H1 (cell line): ENCODE results near the gene CAPN15. TPM values are rescaled to one million over a fixed set of nuclear protein-coding genes. Genes with fewer than 3 reads are reported as not detected.

Experiments
- CTCF ChIA-PET: fragments of 300-600 bp; sonication (Branson Sonifier 250); formaldehyde crosslinking; loops from one replicate; lab custom pipeline; 2021; ENCODE audit not compliant: partially characterized antibody; lab: Charles Lee
- POLR2A ChIA-PET: fragments of 300-600 bp; sonication (Branson Sonifier 250); formaldehyde crosslinking; loops from one replicate; lab custom pipeline; 2021; ENCODE audit warnings: inconsistent platforms; ENCODE audit not compliant: partially characterized antibody; lab: Charles Lee
- DNase-seq, 2 experiments: peaks; one replicate each; pipeline versions ENCODE4 v3.0.0 to v3.0.0-alpha.2; 2010 to 2022; ENCODE audit warnings: low spot score in 2 of 2, low read depth in 1 of 2, mixed read lengths in 1 of 2
- FAIRE-seq: peaks from 2 replicates; lab custom pipeline; 2011; peaks lifted over from hg19 to GRCh38; lab: Jason Lieb, UNC
- H2AFZ ChIP-seq: 2 replicates; pipeline ENCODE4 v1.8.1; 2012; ENCODE audit warnings: low read length, inconsistent platforms
- H2AK5ac ChIP-seq: 2 replicates; pipeline ENCODE4 v1.6.1; 2013; ENCODE audit warnings: low read depth, low read length
- H2BK120ac ChIP-seq: replicated peaks from 2 replicates; pipeline ENCODE3; 2013; ENCODE audit warnings: low read depth, low read length, inconsistent platforms
- H2BK12ac ChIP-seq: 2 replicates; pipeline ENCODE4 v1.6.1; 2013; ENCODE audit warnings: low read depth, low read length
- H2BK15ac ChIP-seq: 2 replicates; pipeline ENCODE4 v1.6.1; 2013; ENCODE audit warnings: low read length
- H2BK20ac ChIP-seq: 2 replicates; pipeline ENCODE4 v1.6.1; 2013; ENCODE audit warnings: low read length
- H2BK5ac ChIP-seq: 2 replicates; pipeline ENCODE4 v1.6.1; 2013; ENCODE audit warnings: low read depth, low read length
- H3K14ac ChIP-seq: 2 replicates; pipeline ENCODE4 v1.6.1; 2013; ENCODE audit warnings: inconsistent platforms; ENCODE audit not compliant: insufficient read length
- H3K18ac ChIP-seq: 2 replicates; pipeline ENCODE4 v1.6.1; 2013; ENCODE audit warnings: low read length; ENCODE audit errors: extremely low read depth
- H3K23ac ChIP-seq: 2 replicates; pipeline ENCODE4 v1.6.1; 2013; ENCODE audit warnings: inconsistent platforms; ENCODE audit not compliant: insufficient read length
- H3K23me2 ChIP-seq: 2 replicates; pipeline ENCODE4 v1.6.1; 2013; ENCODE audit warnings: low read depth, low read length
- H3K27ac ChIP-seq: 2 replicates; pipeline ENCODE4 v1.6.1; 2011; ENCODE audit warnings: low read depth, low read length, inconsistent platforms
- H3K27me3 ChIP-seq, 4 experiments: replicated peaks in 1 of 4; 1 replicate in 1 of 4; 2 replicates in 3 of 4; pipeline versions ENCODE4 v1.6.1 to v1.8.1; 2011 to 2013; ENCODE audit warnings: low read length in 3 of 4, mild to moderate bottlenecking in 3 of 4, inconsistent platforms in 2 of 4, mixed read lengths in 2 of 4, moderate library complexity in 1 of 4; ENCODE audit not compliant: control insufficient read depth in 3 of 4, insufficient read depth in 3 of 4; ENCODE audit errors: extremely low read depth in 1 of 4
- H3K36me3 ChIP-seq, 4 experiments: 2 replicates each; pipeline versions ENCODE4 v1.6.1 to v1.8.1; 2011 to 2013; ENCODE audit warnings: mild to moderate bottlenecking in 4 of 4, low read length in 3 of 4, moderate library complexity in 2 of 4, control low read depth in 1 of 4, inconsistent platforms in 1 of 4; ENCODE audit not compliant: insufficient read depth in 4 of 4, control insufficient read depth in 2 of 4
- H3K4ac ChIP-seq: replicated peaks from 2 replicates; pipeline ENCODE3; 2013; ENCODE audit warnings: low read length, low read depth, mixed read lengths, inconsistent platforms; ENCODE audit not compliant: insufficient read length
- H3K4me1 ChIP-seq, 4 experiments: replicated peaks in 1 of 4; 1 replicate in 1 of 4; 2 replicates in 3 of 4; pipeline versions ENCODE4 v1.6.1 to v1.8.1; 2011 to 2013; ENCODE audit warnings: low read length in 3 of 4, inconsistent platforms in 2 of 4, mixed read lengths in 1 of 4; ENCODE audit not compliant: insufficient read depth in 4 of 4, control insufficient read depth in 3 of 4
- H3K4me2 ChIP-seq, 2 experiments: 2 replicates each; pipeline versions ENCODE4 v1.6.1 to v1.8.1; 2011 to 2013; ENCODE audit warnings: low read depth in 2 of 2, low read length in 2 of 2, control low read depth in 1 of 2, inconsistent platforms in 1 of 2, mild to moderate bottlenecking in 1 of 2; ENCODE audit not compliant: insufficient read depth in 1 of 2
- H3K4me3 ChIP-seq, 4 experiments: fragments of 200-600, 300-600 bp in 1 of 4; sonication (generic), shearing (Covaris generic), sonication (Bioruptor Twin) in 1 of 4; 2 replicates each; pipeline versions ENCODE4 v1.5.1 to v1.8.1; 2011 to 2016; ENCODE audit warnings: low read length in 4 of 4, low read depth in 3 of 4, control low read depth in 2 of 4, inconsistent platforms in 2 of 4, mild to moderate bottlenecking in 2 of 4, mixed read lengths in 1 of 4, moderate library complexity in 1 of 4; ENCODE audit not compliant: insufficient read depth in 2 of 4; ENCODE audit errors: extremely low read depth in 1 of 4
- H3K56ac ChIP-seq: replicated peaks from 2 replicates; pipeline ENCODE3; 2013; ENCODE audit warnings: low read depth, mild to moderate bottlenecking, mixed read lengths, low read length, inconsistent platforms; ENCODE audit not compliant: insufficient read length
- H3K79me1 ChIP-seq: 2 replicates; pipeline ENCODE4 v1.6.1; 2013; ENCODE audit warnings: low read depth, low read length, control low read depth
- H3K79me2 ChIP-seq, 2 experiments: 2 replicates each; pipeline versions ENCODE4 v1.6.1 to v1.8.1; 2012 to 2013; ENCODE audit warnings: low read length in 2 of 2, mild to moderate bottlenecking in 2 of 2, inconsistent platforms in 1 of 2; ENCODE audit not compliant: insufficient read depth in 2 of 2, control insufficient read depth in 1 of 2
- H3K9ac ChIP-seq, 4 experiments: replicated peaks in 1 of 4; 1 replicate in 1 of 4; 2 replicates in 3 of 4; pipeline versions ENCODE4 v1.6.1 to v1.8.1; 2011 to 2013; ENCODE audit warnings: low read depth in 3 of 4, low read length in 3 of 4, control low read depth in 2 of 4, mild to moderate bottlenecking in 2 of 4, moderate library complexity in 2 of 4, inconsistent platforms in 1 of 4; ENCODE audit errors: extremely low read depth in 1 of 4
- H3K9me3 ChIP-seq, 2 experiments: 2 replicates each; pipeline versions ENCODE4 v1.6.1 to v1.8.1; 2012 to 2013; ENCODE audit warnings: mild to moderate bottlenecking in 2 of 2, moderate library complexity in 2 of 2, control low read depth in 1 of 2, inconsistent platforms in 1 of 2, low read depth in 1 of 2, low read length in 1 of 2, mixed read lengths in 1 of 2; ENCODE audit not compliant: insufficient read depth in 2 of 2
- H4K20me1 ChIP-seq, 2 experiments: replicated peaks in 1 of 2; 2 replicates each; pipeline versions ENCODE3 to v1.8.1; 2011 to 2013; ENCODE audit warnings: inconsistent platforms in 2 of 2, low read length in 2 of 2, mild to moderate bottlenecking in 1 of 2; ENCODE audit not compliant: insufficient read depth in 2 of 2, control insufficient read depth in 1 of 2
- H4K5ac ChIP-seq: 2 replicates; pipeline ENCODE4 v1.6.1; 2013; ENCODE audit warnings: low read length, low read depth, mixed read lengths, inconsistent platforms; ENCODE audit not compliant: insufficient read length
- H4K8ac ChIP-seq: 2 replicates; pipeline ENCODE4 v1.8.0; 2013; ENCODE audit warnings: mild to moderate bottlenecking, moderate library complexity, low read length, inconsistent platforms; ENCODE audit not compliant: insufficient read depth; ENCODE audit errors: extremely low read depth
- H4K91ac ChIP-seq: replicated peaks from 2 replicates; pipeline ENCODE3; 2013; ENCODE audit warnings: low read length, mixed read lengths, inconsistent platforms; ENCODE audit not compliant: insufficient read length
- ASH2L ChIP-seq: fragments of 200-600, 300-600 bp; sonication (generic); IDR thresholded peaks from one replicate; pipeline ENCODE4 v1.7.1; 2017; ENCODE audit warnings: low read length
- CREB1 ChIP-seq: IDR thresholded peaks from 2 replicates; pipeline ENCODE4 v1.6.1; 2012; ENCODE audit warnings: inconsistent platforms
- POLR2A ChIP-seq, 2 experiments: IDR thresholded peaks; 1 replicate in 1 of 2; 2 replicates in 1 of 2; pipeline ENCODE4 v1.6.1; 2011; ENCODE audit warnings: low read depth in 2 of 2, low read length in 2 of 2, mild to moderate bottlenecking in 2 of 2; ENCODE audit errors: control extremely low read depth in 1 of 2
- POLR2AphosphoS5 ChIP-seq: IDR thresholded peaks from 2 replicates; pipeline ENCODE4 v1.6.1; 2011; ENCODE audit warnings: low read depth, low read length
- RFX5 ChIP-seq: IDR thresholded peaks from 2 replicates; pipeline ENCODE4 v1.6.1; 2011; ENCODE audit warnings: low read depth, low read length, improper control_type of control experiment, borderline replicate concordance
- RNF2 ChIP-seq: fragments of 200-900, 300-1000 bp; sonication (generic); IDR thresholded peaks from 2 replicates; pipeline ENCODE4 v1.7.1; 2016; ENCODE audit warnings: borderline replicate concordance, low read depth, mild to moderate bottlenecking, antibody characterized with exemption, low read length; ENCODE audit not compliant: poor library complexity, severe bottlenecking; ENCODE audit errors: missing control alignments
- SIN3A ChIP-seq, 2 experiments: IDR thresholded peaks in 1 of 2; conservative IDR thresholded peaks in 1 of 2; 2 replicates each; pipeline ENCODE4 v1.6.1; 2011 to 2012; ENCODE audit warnings: low read length in 2 of 2, improper control_type of control experiment in 1 of 2, low read depth in 1 of 2, mild to moderate bottlenecking in 1 of 2
- WGBS, 2 experiments: shearing (Covaris generic) in 1 of 2; methylation state at CpG; one replicate each; pipeline versions ENCODE4 v1.1.6 to v1.1.7; 2013 to 2015; ENCODE audit warnings: low lambda C conversion rate in 2 of 2, mixed read lengths in 2 of 2, inconsistent platforms in 1 of 2, low coverage in 1 of 2, missing lambda C conversion rate in 1 of 2; ENCODE audit not compliant: insufficient replicate concordance in 2 of 2, insufficient coverage in 1 of 2, insufficient read length in 1 of 2; ENCODE audit errors: extremely low coverage in 1 of 2, missing lambda C conversion rate in 1 of 2; 5-methylcytosine and 5-hydroxymethylcytosine counted together
- polyA plus RNA-seq, 7 experiments: library from polyadenylated mRNA; depleted of rRNA in 3 of 7; stranded (reverse) in 5 of 7; unstranded in 2 of 7; fragments of >200 nt in 5 of 7; fragments of 200-250 nt in 2 of 7; gene quantifications; 1 replicate in 5 of 7; 2 replicates in 1 of 7; 4 replicates in 1 of 7; pipeline versions ENCODE4 v1.2.1 to v1.2.3, GENCODE V29; 2011 to 2013; ENCODE audit warnings: missing spikeins in 2 of 7, mixed read lengths in 2 of 7
- total RNA-seq: library from RNA; stranded (reverse); fragmentation: NEBNext Ultra II Directional; extraction: Animal tissue kit (Norgen Biotek cat#: 25700); gene quantifications from 2 replicates; pipeline ENCODE4 v1.2.1, GENCODE V29; 2021
- TF ChIP-seq, protein P1 (sequence below): IDR thresholded peaks from 2 replicates; pipeline ENCODE4 v1.6.1; 2012; ENCODE audit warnings: low read length, inconsistent platforms

The CAPN15 gene
- total and polyA plus RNA-seq, 2 of the 8 experiments (the other 6 are each of a cell fraction or from before 2014, with no cell fraction given), result 38.9 to 76.9 TPM

- H4K20me1 ChIP-seq, result peaks cover 16 to 43% of the 10 kb centered on the region in 2 experiments
- peaks cover 0 to 24% (median 16%) of the 10 kb centered on the region in 4 experiments; a peak in 6 of 7 replicates for H3K4me1 ChIP-seq
- H3K9ac ChIP-seq, result peak overlapping the region; percentile 71 to 95 (median 92)
- DNase-seq (peak in 1 of 2 experiments; percentile 71), FAIRE-seq (no peak)
- peak overlapping the region; percentile 100 for H4K8ac ChIP-seq
- 0 out of 2 replicates have a peak overlapping the region, but pooled peaks have one; percentile 44 for H3K18ac ChIP-seq
- H3K23me2 ChIP-seq, result peaks cover 11% of the 10 kb centered on the region
- WGBS, 2 experiments, result 6% methylated on average over 21 of the region's 21 CpGs; no CpG with 5 or more reads in 1 of the 2 experiments
- H2BK12ac ChIP-seq, result no peak overlapping the region
- no peaks in the 10 kb centered on the region for H3K9me3 ChIP-seq
- H2BK5ac ChIP-seq, result peak overlapping the region; percentile 41; the same call in 1 of the 2 replicates
- H3K14ac ChIP-seq, result no peak overlapping the region
- no peak overlapping the region for H2BK15ac ChIP-seq
- H3K27ac ChIP-seq, result peak overlapping the region; percentile 99
- H3K79me1 ChIP-seq, result peaks cover 8% of the 10 kb centered on the region; the same call in 1 of the 2 replicates
- H3K79me2 ChIP-seq, result peaks cover 0 to 15% of the 10 kb centered on the region in 2 experiments; a peak in 2 of 4 replicates
- CTCF ChIA-PET, result interaction anchor here (0.7 to 4.3 kb wide), 5 partner anchors 8 to 33 kb away, joined by 3 to 30 read pairs (median 3); no protein-coding TSS in a partner anchor
- peak overlapping the region; percentile 64 for H2BK120ac ChIP-seq
- H2AK5ac ChIP-seq, result no peak overlapping the region; the same call in 1 of the 2 replicates
- H3K27me3 ChIP-seq, result peaks cover 0 to 45% (median 30%) of the 10 kb centered on the region in 4 experiments; a peak in 5 of 7 replicates
- H2BK20ac ChIP-seq, result no peak overlapping the region
- no peak overlapping the region for H3K23ac ChIP-seq
- no peaks in the 10 kb centered on the region for H3K36me3 ChIP-seq
- no peak overlapping the region for H2AFZ ChIP-seq
- POLR2A ChIA-PET, result interaction anchor here (0.9 to 2.3 kb wide), 15 partner anchors 8 to 102 kb away, joined by 3 to 9 read pairs (median 4); partner anchors contain the start of genes METTL26, STUB1, WDR24 and WDR90
- TF ChIP-seq, protein P1, sequence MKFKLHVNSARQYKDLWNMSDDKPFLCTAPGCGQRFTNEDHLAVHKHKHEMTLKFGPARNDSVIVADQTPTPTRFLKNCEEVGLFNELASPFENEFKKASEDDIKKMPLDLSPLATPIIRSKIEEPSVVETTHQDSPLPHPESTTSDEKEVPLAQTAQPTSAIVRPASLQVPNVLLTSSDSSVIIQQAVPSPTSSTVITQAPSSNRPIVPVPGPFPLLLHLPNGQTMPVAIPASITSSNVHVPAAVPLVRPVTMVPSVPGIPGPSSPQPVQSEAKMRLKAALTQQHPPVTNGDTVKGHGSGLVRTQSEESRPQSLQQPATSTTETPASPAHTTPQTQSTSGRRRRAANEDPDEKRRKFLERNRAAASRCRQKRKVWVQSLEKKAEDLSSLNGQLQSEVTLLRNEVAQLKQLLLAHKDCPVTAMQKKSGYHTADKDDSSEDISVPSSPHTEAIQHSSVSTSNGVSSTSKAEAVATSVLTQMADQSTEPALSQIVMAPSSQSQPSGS, result no peak
- TF ChIP-seq RNF2 (no peak), RFX5 (no peak), POLR2AphosphoS5 (peak; percentile 39; the same call in 1 of the 2 replicates), POLR2A (IDR thresholded peaks at IDR 0.05; ENCODE audit: control extremely low read depth in 1 of 2, low read depth in 2 of 2, low read length in 2 of 2) (peak in 1 of 2 experiments; percentile 56; a peak in 2 of 3 replicates), CREB1 (0 out of 2 replicates have a peak, but pooled peaks have one; percentile 41), ASH2L (no peak), SIN3A (conservative IDR thresholded peaks at IDR 0.05 in 1 of 2, IDR thresholded peaks at IDR 0.05 in 1 of 2; ENCODE audit: low read depth in 1 of 2, low read length in 2 of 2) (peak; percentile 19 to 57; a peak in 1 of 4 replicates)
- peak overlapping the region; percentile 69 for H4K5ac ChIP-seq
- peak overlapping the region; percentile 90 to 94 (median 91) for H3K4me3 ChIP-seq
- peak overlapping the region; percentile 74 for H4K91ac ChIP-seq
- H3K4me2 ChIP-seq, result peak overlapping the region; percentile 75 to 78
- peak overlapping the region; percentile 53 for H3K4ac ChIP-seq
- H3K56ac ChIP-seq, result peak overlapping the region; percentile 69
Measured at GRCh38 chr16:588639-588888, 61.1 kb downstream of the CAPN15 start.
